B cell (primary cell): Measurements from ENCODE around the gene KRT39. TPM values are rescaled to one million over a fixed set of nuclear protein-coding genes. Genes with fewer than 3 reads are reported as not detected.

Experiments
- ATAC-seq: fragments of 200-7000 bp; cut with Tn5 transposase; one replicate; pipeline ENCODE4 v1.10.0; 2021; ENCODE audit warnings: low read depth, mild to moderate bottlenecking, moderate number of reproducible peaks, moderate library complexity
- CTCF ChIA-PET: fragments of 350-600 bp; sonication (Branson Sonifier 250); formaldehyde crosslinking; loops from one replicate; lab custom pipeline; 2021; ENCODE audit warnings: antibody characterized with exemption, inconsistent platforms; lab: Charles Lee
- POLR2A ChIA-PET: fragments of 350-600 bp; sonication (Branson Sonifier 250); formaldehyde crosslinking; loops from one replicate; lab custom pipeline; 2021; ENCODE audit warnings: antibody characterized with exemption; lab: Charles Lee
- DNase-seq: peaks from one replicate; pipeline ENCODE4 v3.0.0; 2013
- H2AFZ ChIP-seq: 2 replicates; pipeline ENCODE4 v1.6.1; 2012; ENCODE audit warnings: mild to moderate bottlenecking, low read depth, low read length; ENCODE audit not compliant: insufficient read depth, poor library complexity, severe bottlenecking
- H3K27ac ChIP-seq, 2 donors: 1 replicate in 1 of 2; 2 replicates in 1 of 2; pipeline ENCODE4 v1.5.1; 2012 to 2013; ENCODE audit warnings: low read length in 2 of 2, mild to moderate bottlenecking in 2 of 2, moderate library complexity in 1 of 2
- H3K27me3 ChIP-seq, 4 experiments: fragments of 200-600 bp in 1 of 4; sonication (generic) in 1 of 4; replicated peaks in 1 of 4; 1 replicate in 2 of 4; 2 replicates in 2 of 4; pipeline versions ENCODE4 v1.6.1 to v1.7.0; 2013 to 2016; ENCODE audit warnings: low read length in 3 of 4, mild to moderate bottlenecking in 2 of 4, mixed read lengths in 1 of 4, moderate library complexity in 1 of 4; ENCODE audit not compliant: insufficient read depth in 4 of 4, control insufficient read depth in 3 of 4; ENCODE audit errors: control extremely low read depth in 1 of 4
- H3K36me3 ChIP-seq, 2 experiments: replicated peaks in 1 of 2; 1 replicate in 1 of 2; 2 replicates in 1 of 2; pipeline versions ENCODE4 v1.6.1 to v1.7.1; 2013; ENCODE audit warnings: low read length in 1 of 2; ENCODE audit not compliant: insufficient read depth in 2 of 2, control insufficient read depth in 1 of 2; ENCODE audit errors: control extremely low read depth in 1 of 2, extremely low read depth in 1 of 2
- H3K4me1 ChIP-seq, 2 donors: fragments of 200-600 bp in 1 of 2; sonication (generic) in 1 of 2; 1 replicate in 1 of 2; 2 replicates in 1 of 2; pipeline versions ENCODE4 v1.5.1 to v1.6.1; 2013 to 2017; ENCODE audit warnings: low read length in 2 of 2; ENCODE audit not compliant: control insufficient read depth in 2 of 2, insufficient read depth in 2 of 2
- H3K4me2 ChIP-seq: replicated peaks from 2 replicates; pipeline ENCODE3; 2012; ENCODE audit warnings: mild to moderate bottlenecking, low read depth, low read length; ENCODE audit not compliant: poor library complexity, severe bottlenecking
- H3K4me3 ChIP-seq, 5 experiments: fragments of 200-600 bp in 1 of 5; sonication (generic) in 1 of 5; 1 replicate in 3 of 5; 2 replicates in 2 of 5; pipeline versions ENCODE4 v1.5.1 to v1.7.0; 2011 to 2016; ENCODE audit warnings: low read length in 4 of 5, mild to moderate bottlenecking in 4 of 5, low read depth in 2 of 5, control low read depth in 1 of 5, moderate library complexity in 1 of 5; ENCODE audit not compliant: insufficient read depth in 1 of 5; ENCODE audit errors: control extremely low read depth in 1 of 5, extremely low read depth in 1 of 5
- H3K79me2 ChIP-seq: fragments of 200-600 bp; sonication (generic); one replicate; pipeline ENCODE4 v1.6.0; 2016; ENCODE audit warnings: low read length; ENCODE audit not compliant: control insufficient read depth, insufficient read depth
- H3K9ac ChIP-seq: fragments of 200-600 bp; sonication (generic); 2 replicates; pipeline ENCODE4 v1.6.1; 2017; ENCODE audit warnings: mild to moderate bottlenecking, low read length, moderate library complexity
- H3K9me3 ChIP-seq, 3 donors: one replicate each; pipeline versions ENCODE4 v1.6.1 to v1.7.1; 2013; ENCODE audit warnings: low read length in 2 of 3; ENCODE audit not compliant: control insufficient read depth in 2 of 3, insufficient read depth in 1 of 3; ENCODE audit errors: control extremely low read depth in 1 of 3
- H4K20me1 ChIP-seq: 2 replicates; pipeline ENCODE4 v1.6.0; 2012; ENCODE audit warnings: mild to moderate bottlenecking, low read length; ENCODE audit not compliant: insufficient read depth, control insufficient read depth, poor library complexity, severe bottlenecking
- H3K27ac Mint-ChIP-seq: one replicate; pipeline ENCODE4 v1.8.0; 2021; ENCODE audit warnings: mixed read lengths
- H3K27me3 Mint-ChIP-seq: one replicate; pipeline ENCODE4 v1.8.0; 2021; ENCODE audit warnings: mixed read lengths
- H3K4me1 Mint-ChIP-seq: one replicate; pipeline ENCODE4 v1.8.0; 2021; ENCODE audit warnings: mixed read lengths
- H3K4me3 Mint-ChIP-seq: one replicate; pipeline ENCODE4 v1.8.0; 2021; ENCODE audit warnings: mixed read lengths
- H3K9me3 Mint-ChIP-seq: one replicate; pipeline ENCODE4 v1.8.0; 2022; ENCODE audit warnings: mixed read lengths; ENCODE audit not compliant: insufficient read depth
- CTCF ChIP-seq: fragments of 200-600 bp; IDR thresholded peaks from one replicate; pipeline ENCODE4 v1.8.0; 2022; ENCODE audit warnings: antibody characterized with exemption, mild to moderate bottlenecking
- EZH2 ChIP-seq: IDR thresholded peaks from 2 replicates; pipeline ENCODE4 v1.6.1; 2012; ENCODE audit warnings: borderline replicate concordance, low read depth, mild to moderate bottlenecking, moderate library complexity, low read length; ENCODE audit not compliant: insufficient read depth, poor library complexity, severe bottlenecking
- WGBS: methylation state at CpG from one replicate; pipeline ENCODE4 v1.1.5; 2013; ENCODE audit warnings: missing lambda C conversion rate; ENCODE audit not compliant: insufficient coverage; 5-methylcytosine and 5-hydroxymethylcytosine counted together
- intact Hi-C: fragments of 100-400 bp; cut with micrococcal nuclease; formaldehyde crosslinking; loops from one replicate; pipeline ENCODE4 v1.10.0; 2022
- polyA plus RNA-seq: library from polyadenylated mRNA; depleted of rRNA; stranded (reverse); fragments of >200 nt; gene quantifications from 2 replicates; pipeline ENCODE4 v1.2.3, GENCODE V29; 2012
- total RNA-seq, 2 donors: library from RNA; stranded (reverse); fragments of 120-200 nt in 1 of 2; gene quantifications; 1 replicate in 1 of 2; 2 replicates in 1 of 2; pipeline versions ENCODE4 v1.2.3 to v1.2.4, GENCODE V29; 2013 to 2022

Gene KRT39
- total and polyA plus RNA-seq, 2 donors (not counting 1 experiment from before 2014, with no cell fraction given) = not detected

- DNase-seq = no peak
- Histone ChIP-seq H2AFZ (no peak overlapping the region), H3K9me3 (no peaks in the 10 kb centered on the region), H3K9ac (no peak overlapping the region), H3K4me3 (no peak overlapping the region), H3K4me2 (no peak overlapping the region), H3K79me2 (no peaks in the 10 kb centered on the region), H3K27me3 (peaks cover 0 to 28% (median 17%) of the 10 kb centered on the region in 4 experiments), H3K4me1 (no peaks in the 10 kb centered on the region), H3K27ac (no peak overlapping the region), H4K20me1 (no peaks in the 10 kb centered on the region), H3K36me3 (no peaks in the 10 kb centered on the region)
- Mint-ChIP-seq H3K9me3 (no peaks in the 10 kb centered on the region), H3K27ac (no peak overlapping the region), H3K27me3 (peaks cover 64% of the 10 kb centered on the region), H3K4me3 (no peak overlapping the region), H3K4me1 (no peaks in the 10 kb centered on the region)
- WGBS = 66% methylated on average over 10 of the region's 10 CpGs
- intact Hi-C loops = no loop called here
- no peak for ATAC-seq
- TF ChIP-seq EZH2 (no peak), CTCF (no peak)
- ChIA-PET CTCF (no interaction called here), POLR2A (no interaction called here)
These were observed 17.3 kb downstream of the KRT39 start for GRCh38 chr17:40949418-40949817.

- Histone ChIP-seq H3K9ac (no peak overlapping the region), H3K4me1 (no peaks in the 10 kb centered on the region), H3K36me3 (no peaks in the 10 kb centered on the region), H3K27me3 (peaks cover 0 to 28% (median 15%) of the 10 kb centered on the region in 4 experiments), H3K9me3 (no peaks in the 10 kb centered on the region), H3K79me2 (no peaks in the 10 kb centered on the region), H3K4me3 (no peak overlapping the region), H4K20me1 (no peaks in the 10 kb centered on the region), H2AFZ (no peak overlapping the region), H3K4me2 (no peak overlapping the region), H3K27ac (no peak overlapping the region)
- Mint-ChIP-seq H3K9me3 (peaks cover 4% of the 10 kb centered on the region), H3K4me3 (no peak overlapping the region), H3K4me1 (no peaks in the 10 kb centered on the region), H3K27me3 (peaks cover 63% of the 10 kb centered on the region), H3K27ac (no peak overlapping the region)
- POLR2A ChIA-PET = no interaction called here
- CTCF ChIA-PET = interaction anchor here (1.2 kb wide), 1 partner anchor 374 kb away, joined by 3 read pairs; no protein-coding TSS in a partner anchor
- intact Hi-C loops = no loop called here
- ATAC-seq (no peak), DNase-seq (no peak)
- 50% methylated on average over 1 of the region's 2 CpGs for WGBS
- TF ChIP-seq CTCF (no peak), EZH2 (no peak)
These were observed 18.8 kb downstream of the KRT39 start for GRCh38 chr17:40947929-40948328.
